K562 (cell line): ENCODE measurements around the gene PPFIBP2. TPM values are rescaled to one million over a fixed set of nuclear protein-coding genes. Genes with fewer than 3 reads are reported as not detected.

Source experiments
- ATAC-seq: fragments of 200-7000 bp; cut with Tn5 transposase; 3 replicates; pipeline ENCODE4 v1.9.1; 2020; ENCODE audit warnings: moderate library complexity
- BruUV-seq: library from RNA; stranded (reverse); fragments of 400-500 nt; replicated peaks from 2 replicates; lab custom pipeline; 2021; lab: Mats Ljungman, UMichigan
- CTCF ChIA-PET: fragments of 300-600 bp; formaldehyde crosslinking; extraction: SDS; loops from one replicate; lab custom pipeline; 2021; ENCODE audit warnings: low intra/inter-chr PET ratio; lab: Yijun Ruan, JAX
- POLR2A ChIA-PET: fragments of 300-600, 350-650 bp; sonication (Branson Sonifier 250); formaldehyde crosslinking; extraction: SDS; loops from one replicate; lab custom pipeline; 2021; ENCODE audit warnings: antibody characterized with exemption, inconsistent platforms; lab: Yijun Ruan, JAX
- DNase-seq, 4 experiments: peaks; one replicate each; pipeline versions ENCODE4 v3.0.0 to v3.0.0-alpha.2; 2011 to 2018; ENCODE audit warnings: low spot score in 3 of 4, mixed read lengths in 3 of 4; ENCODE audit errors: extremely low read depth in 1 of 4
- FAIRE-seq: peaks from 2 replicates; lab custom pipeline; 2011; peaks lifted over from hg19 to GRCh38; lab: Jason Lieb, UNC
- H2AFZ ChIP-seq: 2 replicates; pipeline ENCODE4 v1.6.0; 2011; ENCODE audit warnings: low read depth, low read length, control low read depth, inconsistent platforms
- H3K27ac ChIP-seq: fragments of 200-600 bp; 3 replicates; pipeline ENCODE4 v1.8.0; 2011; ENCODE audit warnings: low read depth, mild to moderate bottlenecking, control low read depth, inconsistent platforms, low read length, moderate library complexity, mixed read lengths; ENCODE audit errors: extremely low read depth
- H3K27me3 ChIP-seq, 2 experiments: fragments of 300-600 bp in 1 of 2; 2 replicates in 1 of 2; 3 replicates in 1 of 2; pipeline versions ENCODE4 v1.6.0 to v1.8.0; 2011; ENCODE audit warnings: inconsistent platforms in 2 of 2, low read length in 2 of 2, mild to moderate bottlenecking in 1 of 2, mixed read lengths in 1 of 2, moderate library complexity in 1 of 2; ENCODE audit not compliant: control insufficient read depth in 2 of 2, insufficient read depth in 2 of 2
- H3K36me3 ChIP-seq: fragments of 300-600 bp; 3 replicates; pipeline ENCODE4 v1.8.0; 2011; ENCODE audit warnings: mild to moderate bottlenecking, low read length, inconsistent platforms; ENCODE audit not compliant: control insufficient read depth, insufficient read depth
- H3K4me1 ChIP-seq, 2 experiments: fragments of 200-600 bp in 1 of 2; replicated peaks in 1 of 2; 2 replicates in 1 of 2; 3 replicates in 1 of 2; pipeline versions ENCODE4 v1.5.1 to v1.8.0; 2011; ENCODE audit warnings: inconsistent platforms in 2 of 2, low read length in 2 of 2, mild to moderate bottlenecking in 1 of 2, mixed read lengths in 1 of 2, moderate library complexity in 1 of 2; ENCODE audit not compliant: control insufficient read depth in 2 of 2, insufficient read depth in 2 of 2
- H3K4me2 ChIP-seq: 2 replicates; pipeline ENCODE4 v1.6.1; 2011; ENCODE audit warnings: low read length, control low read depth, inconsistent platforms, mixed read lengths; ENCODE audit not compliant: insufficient read depth
- H3K4me3 ChIP-seq: fragments of 200-600 bp; sonication (generic), shearing (Covaris generic); 2 replicates; pipeline ENCODE4 v1.5.1; 2016; ENCODE audit warnings: control low read depth, inconsistent platforms
- H3K79me2 ChIP-seq: fragments of 200-600 bp; 3 replicates; pipeline ENCODE4 v1.8.0; 2011; ENCODE audit warnings: low read length, inconsistent platforms; ENCODE audit not compliant: control insufficient read depth, insufficient read depth
- H3K9ac ChIP-seq, 2 experiments: 2 replicates each; pipeline versions ENCODE4 v1.6.0 to v1.6.1; 2011; ENCODE audit warnings: low read depth in 2 of 2, low read length in 2 of 2, control low read depth in 1 of 2, inconsistent platforms in 1 of 2, mild to moderate bottlenecking in 1 of 2, mixed read lengths in 1 of 2; ENCODE audit not compliant: insufficient read depth in 1 of 2
- H3K9me1 ChIP-seq: one replicate; pipeline ENCODE4 v1.6.0; 2011; ENCODE audit warnings: inconsistent platforms, mild to moderate bottlenecking, low read length, moderate library complexity; ENCODE audit not compliant: control insufficient read depth, insufficient read depth
- H3K9me3 ChIP-seq: replicated peaks from 2 replicates; pipeline ENCODE4 v1.5.1; 2011; ENCODE audit warnings: low read depth, low read length, inconsistent platforms; ENCODE audit not compliant: control insufficient read depth, insufficient read depth
- H4K20me1 ChIP-seq: replicated peaks from 2 replicates; pipeline ENCODE4 v1.6.1; 2011; ENCODE audit warnings: low read length, inconsistent platforms, mixed read lengths; ENCODE audit not compliant: control insufficient read depth, insufficient read depth
- ATF3 ChIP-seq, 2 experiments: fragments of 450-650 bp in 1 of 2; sonication (generic) in 1 of 2; formaldehyde crosslinking in 1 of 2; IDR thresholded peaks in 1 of 2; conservative IDR thresholded peaks in 1 of 2; 2 replicates each; pipeline versions ENCODE4 v1.6.1 to v1.8.1; 2016 to 2023; ENCODE audit warnings: mild to moderate bottlenecking in 2 of 2, moderate library complexity in 2 of 2, inconsistent platforms in 1 of 2, missing genetic modification reagents in 1 of 2
- ATF4 ChIP-seq: fragments of 450-650 bp; formaldehyde crosslinking; IDR thresholded peaks from 2 replicates; pipeline ENCODE4 v1.4.0; 2022; ENCODE audit warnings: mild to moderate bottlenecking, moderate library complexity
- CEBPG ChIP-seq, 3 experiments: fragments of 200-800 bp in 1 of 3; sonication (Bioruptor generic) in 1 of 3; sonication (generic) in 1 of 3; formaldehyde crosslinking in 1 of 3; IDR thresholded peaks in 2 of 3; conservative IDR thresholded peaks in 1 of 3; 2 replicates each; pipeline versions ENCODE4 v1.6.1 to v1.8.0; 2016 to 2022; ENCODE audit warnings: missing compliant biosample characterization in 2 of 3, missing genetic modification characterization in 2 of 3, mild to moderate bottlenecking in 1 of 3, missing genetic modification reagents in 1 of 3
- GABPA ChIP-seq: fragments of 200-800 bp; sonication (Bioruptor generic); conservative IDR thresholded peaks from 2 replicates; pipeline ENCODE4 v1.6.1; 2016; ENCODE audit warnings: low read depth, missing genetic modification characterization, missing compliant biosample characterization
- KLF1 ChIP-seq: fragments of 450-650 bp; IDR thresholded peaks from 2 replicates; pipeline ENCODE4 v1.6.1; 2016; ENCODE audit warnings: missing genetic modification characterization, missing compliant biosample characterization
- MAFG ChIP-seq: fragments of 450-650 bp; conservative IDR thresholded peaks from 2 replicates; pipeline ENCODE4 v1.6.1; 2016; ENCODE audit warnings: missing genetic modification characterization, missing compliant biosample characterization
- MAFK ChIP-seq: IDR thresholded peaks from 2 replicates; pipeline ENCODE4 v1.6.1; 2011; ENCODE audit warnings: low read length, improper control_type of control experiment
- NR3C1 ChIP-seq: sonication (generic); formaldehyde crosslinking; IDR thresholded peaks from 2 replicates; pipeline ENCODE4 v1.8.1; 2022; ENCODE audit warnings: missing genetic modification reagents
- POLR2A ChIP-seq: fragments of 450-650 bp; conservative IDR thresholded peaks from 2 replicates; pipeline ENCODE4 v1.6.1; 2016
- SMARCC2 ChIP-seq: fragments of 450-650 bp; IDR thresholded peaks from 2 replicates; pipeline ENCODE4 v1.6.1; 2017; ENCODE audit warnings: antibody characterized with exemption, moderate library complexity, mild to moderate bottlenecking, low read depth
- ZNF165 ChIP-seq: fragments of 250-450 bp; sonication (Bioruptor Pico); IDR thresholded peaks from 2 replicates; pipeline ENCODE4 v1.4.0; 2020; ENCODE audit warnings: borderline replicate concordance
- WGBS: fragments of 100-300 bp; shearing (Covaris generic); methylation state at CpG from one replicate; pipeline ENCODE4 v1.1.6; 2016; ENCODE audit warnings: low coverage, mixed read lengths; ENCODE audit not compliant: insufficient coverage; ENCODE audit errors: missing lambda C conversion rate; 5-methylcytosine and 5-hydroxymethylcytosine counted together
- in situ Hi-C: fragments of 300-500 bp; cut with MboI; formaldehyde crosslinking; loops from 4 replicates; pipeline ENCODE4 v1.15.0; 2018; ENCODE audit warnings: inconsistent platforms, mixed read lengths
- intact Hi-C: fragments of 100-400 bp; cut with micrococcal nuclease; formaldehyde crosslinking; loops from 2 replicates; pipeline ENCODE4 v1.14.2; 2022
- polyA plus RNA-seq, 8 experiments: library from polyadenylated mRNA; depleted of rRNA in 4 of 8; stranded (reverse) in 5 of 8; unstranded in 3 of 8; fragments of >200 nt; fragmentation: Nextera tagmentation in 2 of 8; fragmentation: Illumina TruSeq in 1 of 8; extraction: Ambion mirVana in 2 of 8; extraction: Trizol in 1 of 8; gene quantifications; 2 replicates each; pipeline versions ENCODE4 v1.2.1 to v1.2.3, GENCODE V29; 2011 to 2014; ENCODE audit warnings: inconsistent platforms in 1 of 8, missing spikeins in 1 of 8
- total RNA-seq, 7 experiments: library from RNA; depleted of rRNA in 6 of 7; stranded (reverse); fragments of >200 nt in 6 of 7; fragmentation: Illumina TruSeq in 2 of 7; extraction: Trizol in 2 of 7; gene quantifications; 2 replicates each; pipeline versions ENCODE4 v1.2.1 to v1.2.3, GENCODE V29; 2011 to 2021; ENCODE audit warnings: low replicate concordance in 1 of 7

The PPFIBP2 gene
- total and polyA plus RNA-seq, 9 of the 15 experiments (the other 6 are each of a cell fraction or from before 2014, with no cell fraction given): 0.18 to 3.4 (median 1.2) TPM

GRCh38 chr11:7490535-7490934 is 23.3 kb upstream of the PPFIBP2 start:
- in situ Hi-C loops (no loop called here), intact Hi-C loops (no loop called here)
- ATAC-seq (no peak), DNase-seq (no peak), FAIRE-seq (no peak)
- Histone ChIP-seq H3K36me3 (no peaks in the 10 kb centered on the region), H2AFZ (no peak overlapping the region), H3K9me3 (no peaks in the 10 kb centered on the region), H3K9me1 (no peaks in the 10 kb centered on the region), H3K4me3 (no peak overlapping the region), H3K27ac (no peak overlapping the region), H3K79me2 (no peaks in the 10 kb centered on the region), H3K4me2 (no peak overlapping the region), H3K27me3 (peaks cover 4 to 13% of the 10 kb centered on the region in 2 experiments; a peak in 3 of 5 replicates), H3K9ac (no peak overlapping the region), H4K20me1 (no peaks in the 10 kb centered on the region; the same call in 1 of the 2 replicates), H3K4me1 (peaks cover 0 to 3% of the 10 kb centered on the region in 2 experiments; a peak in 2 of 5 replicates)
- BruUV-seq: no TSS peak
- 0% methylated on average over 1 of the region's 1 CpG for WGBS
- TF ChIP-seq MAFK: no peak
- TF ChIP-seq MAFG (tag): no peak
- TF ChIP-seq NR3C1 (CRISPR knock-in tag): no peak
- CTCF ChIA-PET: no interaction called here
- POLR2A ChIA-PET: interaction anchor here (0.6 to 1.2 kb wide), 3 partner anchors 10 to 406 kb away, joined by 3 to 4 read pairs (median 3); no protein-coding TSS in a partner anchor

DNA sequence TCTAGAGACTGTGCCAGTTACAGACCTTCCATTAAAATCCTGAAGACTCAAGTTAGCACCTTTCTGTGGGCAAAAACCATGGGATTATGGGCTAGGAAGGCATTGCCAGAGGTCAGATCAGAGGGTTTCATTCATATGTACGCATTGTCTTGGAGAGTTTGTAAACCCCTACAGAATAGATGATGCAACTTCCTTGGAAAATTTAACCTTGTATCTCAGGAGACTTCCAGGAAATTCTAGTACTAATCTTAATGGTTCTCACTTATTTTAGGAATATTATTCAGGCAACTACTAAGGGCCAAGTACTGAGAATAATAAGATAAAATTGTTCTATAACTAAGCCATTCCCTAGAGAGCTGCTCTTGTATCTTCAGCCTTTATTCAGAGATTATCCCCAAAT is 21.5 kb upstream of the PPFIBP2 start:
- TF ChIP-seq KLF1 (tag) (no peak), POLR2A (no peak), CEBPG (CRISPR knock-in tag; IDR thresholded peaks at IDR 0.05) (no peak), CEBPG (tag; conservative IDR thresholded peaks at IDR 0.05 in 1 of 2, IDR thresholded peaks at IDR 0.05 in 1 of 2) (peak; percentile 75 to 77), GABPA (tag) (peak; percentile 25; the same call in 1 of the 2 replicates), ATF4 (CRISPR knock-in tag) (0 out of 2 replicates have a peak, but pooled peaks have one; percentile 28), ZNF165 (CRISPR knock-in tag) (no peak), SMARCC2 (no peak), ATF3 (IDR thresholded peaks at IDR 0.05) (peak; percentile 31; the same call in 1 of the 2 replicates), ATF3 (CRISPR knock-in tag; conservative IDR thresholded peaks at IDR 0.05) (no peak)
- Histone ChIP-seq H3K79me2 (no peaks in the 10 kb centered on the region), H3K4me3 (no peak overlapping the region), H2AFZ (no peak overlapping the region), H3K4me1 (peaks cover 0 to 3% of the 10 kb centered on the region in 2 experiments; a peak in 2 of 5 replicates), H3K9me1 (no peaks in the 10 kb centered on the region), H3K4me2 (no peak overlapping the region), H3K27ac (no peak overlapping the region), H4K20me1 (no peaks in the 10 kb centered on the region; the same call in 1 of the 2 replicates), H3K27me3 (peaks cover 0 to 6% of the 10 kb centered on the region in 2 experiments; a peak in 2 of 5 replicates), H3K9me3 (no peaks in the 10 kb centered on the region), H3K9ac (no peak overlapping the region), H3K36me3 (no peaks in the 10 kb centered on the region)
- ChIA-PET CTCF (interaction anchor here (0.6 kb wide), 1 partner anchor 189 kb away, joined by 3 read pairs; no protein-coding TSS in a partner anchor), POLR2A (interaction anchor here (0.7 kb wide), 1 partner anchor 51 kb away, joined by 3 read pairs; no protein-coding TSS in a partner anchor)
- BruUV-seq: no TSS peak
- in situ Hi-C loops: no loop called here
- intact Hi-C loops: no loop called here
- no peak for ATAC-seq
- FAIRE-seq: no peak
- WGBS: 6% methylated on average over 1 of the region's 1 CpG
- no peak for DNase-seq
